Activated naive CD8-positive, alpha-beta T cell treated with anti-CD3 and anti-CD28 coated beads, Interleukin-2, amount 10 ng/mL, durations not matched to agents 7 days and 5 days (primary cell): ENCODE data around the gene NFE2. TPM values are rescaled to one million over a fixed set of nuclear protein-coding genes. Genes with fewer than 3 reads are reported as not detected.

ENCODE experiments used
- ATAC-seq: fragments of 150-1000 bp; cut with Tn5 transposase; one replicate; pipeline ENCODE4 v1.10.0; 2021; ENCODE audit warnings: low read depth, moderate library complexity
- POLR2A ChIA-PET: fragments of 350-600 bp; sonication (Branson Sonifier 250); formaldehyde crosslinking; loops from one replicate; lab custom pipeline; 2021; ENCODE audit warnings: antibody characterized with exemption; lab: Charles Lee
- DNase-seq: peaks from one replicate; pipeline ENCODE4 v3.0.0; 2021
- H3K27ac Mint-ChIP-seq: one replicate; pipeline ENCODE4 v1.8.0; 2022; ENCODE audit warnings: mild to moderate bottlenecking, mixed read lengths
- H3K27me3 Mint-ChIP-seq: one replicate; pipeline ENCODE4 v1.8.0; 2022; ENCODE audit warnings: mild to moderate bottlenecking, moderate library complexity, mixed read lengths
- H3K36me3 Mint-ChIP-seq: one replicate; pipeline ENCODE4 v1.8.0; 2021; ENCODE audit warnings: mild to moderate bottlenecking, mixed read lengths
- H3K4me1 Mint-ChIP-seq: one replicate; pipeline ENCODE4 v1.8.0; 2021; ENCODE audit warnings: mixed read lengths
- H3K4me3 Mint-ChIP-seq: one replicate; pipeline ENCODE4 v1.8.0; 2022; ENCODE audit warnings: mild to moderate bottlenecking, moderate library complexity, mixed read lengths
- H3K9me3 Mint-ChIP-seq: one replicate; pipeline ENCODE4 v1.8.0; 2021; ENCODE audit warnings: mixed read lengths
- total RNA-seq, 2 experiments: library from RNA; stranded (reverse); gene quantifications; one replicate each; pipeline ENCODE4 v1.2.3, GENCODE V29; 2021

The NFE2 gene
- total RNA-seq, result not detected

- Mint-ChIP-seq H3K4me1 (peaks cover 19% of the 10 kb centered on the region), H3K9me3 (no peaks in the 10 kb centered on the region), H3K36me3 (no peaks in the 10 kb centered on the region), H3K27me3 (peaks cover 73% of the 10 kb centered on the region), H3K4me3 (peak within 1 kb of the TSS; percentile 56), H3K27ac (no peak within 1 kb of the TSS)
- POLR2A ChIA-PET, result interaction anchor here (1.0 to 2.0 kb wide), 2 partner anchors 24 to 58 kb away, joined by 4 to 6 read pairs; partner anchors contain the start of gene COPZ1
- ATAC-seq (peak; percentile 72), DNase-seq (peak; percentile 56)
Observed at GRCh38 chr12:54300732-54301427, at the start of gene NFE2. Gene NFE2 (minus strand): TSS chr12:54301015. CDS start chr12:54295248, 5,767 bp downstream.

- no peak overlapping the region for H3K4me3 Mint-ChIP-seq
- H3K27ac Mint-ChIP-seq, result no peak overlapping the region
- peaks cover 15% of the 10 kb centered on the region for H3K4me1 Mint-ChIP-seq
- ATAC-seq, result no peak
- H3K27me3 Mint-ChIP-seq, result no peaks in the 10 kb centered on the region
- POLR2A ChIA-PET, result interaction anchor here (1.1 kb wide), 1 partner anchor 25 kb away, joined by 3 read pairs; the partner anchor contains the start of gene COPZ1
- no peak for DNase-seq
- peaks cover 36% of the 10 kb centered on the region for H3K36me3 Mint-ChIP-seq
- no peaks in the 10 kb centered on the region for H3K9me3 Mint-ChIP-seq
Observed at GRCh38 chr12:54349679-54350078, 48.9 kb upstream of the NFE2 start.

GRCh38 chr12:54349036-54349435 is 48.2 kb upstream of the NFE2 start:
- Mint-ChIP-seq H3K9me3 (no peaks in the 10 kb centered on the region), H3K4me3 (no peak overlapping the region), H3K4me1 (peaks cover 15% of the 10 kb centered on the region), H3K27me3 (no peaks in the 10 kb centered on the region), H3K27ac (no peak overlapping the region), H3K36me3 (peaks cover 36% of the 10 kb centered on the region)
- DNase-seq (no peak), ATAC-seq (no peak)
- POLR2A ChIA-PET, result no interaction called here

GRCh38 chr12:54341378-54342300 is 40.8 kb upstream of the NFE2 start:
- Mint-ChIP-seq H3K4me3 (no peak overlapping the region), H3K27me3 (no peaks in the 10 kb centered on the region), H3K9me3 (no peaks in the 10 kb centered on the region), H3K4me1 (no peaks in the 10 kb centered on the region), H3K36me3 (peaks cover 19% of the 10 kb centered on the region), H3K27ac (peak overlapping the region; percentile 38)
- ATAC-seq, result no peak
- DNase-seq, result no peak
- POLR2A ChIA-PET, result no interaction called here

- Mint-ChIP-seq H3K36me3 (peaks cover 18% of the 10 kb centered on the region), H3K4me1 (peaks cover 2% of the 10 kb centered on the region), H3K4me3 (no peak overlapping the region), H3K9me3 (no peaks in the 10 kb centered on the region), H3K27me3 (no peaks in the 10 kb centered on the region), H3K27ac (no peak overlapping the region)
- ATAC-seq (no peak), DNase-seq (no peak)
- POLR2A ChIA-PET, result no interaction called here
Observed at GRCh38 chr12:54340846-54341245, 40.0 kb upstream of the NFE2 start.

- Mint-ChIP-seq H3K4me3 (no peak overlapping the region), H3K27me3 (no peaks in the 10 kb centered on the region), H3K4me1 (peaks cover 3% of the 10 kb centered on the region), H3K36me3 (peaks cover 13% of the 10 kb centered on the region), H3K9me3 (no peaks in the 10 kb centered on the region), H3K27ac (no peak overlapping the region)
- POLR2A ChIA-PET, result no interaction called here
- ATAC-seq (no peak), DNase-seq (no peak)
Observed at GRCh38 chr12:54338698-54339296, 38.0 kb upstream of the NFE2 start.

GRCh38 chr12:54337854-54338650 is 37.2 kb upstream of the NFE2 start:
- H3K4me3 Mint-ChIP-seq, result no peak overlapping the region
- H3K9me3 Mint-ChIP-seq, result no peaks in the 10 kb centered on the region
- no peak for ATAC-seq
- POLR2A ChIA-PET, result no interaction called here
- no peak overlapping the region for H3K27ac Mint-ChIP-seq
- no peak for DNase-seq
- H3K36me3 Mint-ChIP-seq, result peaks cover 8% of the 10 kb centered on the region
- H3K27me3 Mint-ChIP-seq, result no peaks in the 10 kb centered on the region
- peaks cover 6% of the 10 kb centered on the region for H3K4me1 Mint-ChIP-seq

GRCh38 chr12:54337280-54337842 is 36.5 kb upstream of the NFE2 start:
- POLR2A ChIA-PET, result no interaction called here
- H3K27me3 Mint-ChIP-seq, result no peaks in the 10 kb centered on the region
- no peaks in the 10 kb centered on the region for H3K9me3 Mint-ChIP-seq
- DNase-seq (no peak), ATAC-seq (no peak)
- H3K27ac Mint-ChIP-seq, result no peak overlapping the region
- peaks cover 6% of the 10 kb centered on the region for H3K4me1 Mint-ChIP-seq
- H3K4me3 Mint-ChIP-seq, result no peak overlapping the region
- H3K36me3 Mint-ChIP-seq, result peaks cover 5% of the 10 kb centered on the region

- POLR2A ChIA-PET, result interaction anchor here (0.5 kb wide), 1 partner anchor 11 kb away, joined by 4 read pairs; no protein-coding TSS in a partner anchor
- DNase-seq (no peak), ATAC-seq (no peak)
- no peak overlapping the region for H3K27ac Mint-ChIP-seq
- H3K4me3 Mint-ChIP-seq, result no peak overlapping the region
- H3K4me1 Mint-ChIP-seq, result peaks cover 30% of the 10 kb centered on the region
- H3K9me3 Mint-ChIP-seq, result no peaks in the 10 kb centered on the region
- no peaks in the 10 kb centered on the region for H3K27me3 Mint-ChIP-seq
- H3K36me3 Mint-ChIP-seq, result no peaks in the 10 kb centered on the region
Observed at GRCh38 chr12:54333420-54334034, 32.7 kb upstream of the NFE2 start.

GRCh38 chr12:54331461-54331860 is 30.6 kb upstream of the NFE2 start:
- ATAC-seq, result no peak
- peak overlapping the region; percentile 56 for H3K27ac Mint-ChIP-seq
- no peaks in the 10 kb centered on the region for H3K9me3 Mint-ChIP-seq
- POLR2A ChIA-PET, result no interaction called here
- no peaks in the 10 kb centered on the region for H3K36me3 Mint-ChIP-seq
- peaks cover 38% of the 10 kb centered on the region for H3K4me1 Mint-ChIP-seq
- no peaks in the 10 kb centered on the region for H3K27me3 Mint-ChIP-seq
- no peak for DNase-seq
- H3K4me3 Mint-ChIP-seq, result no peak overlapping the region

- Mint-ChIP-seq H3K27me3 (no peaks in the 10 kb centered on the region), H3K9me3 (no peaks in the 10 kb centered on the region), H3K4me3 (peak overlapping the region; percentile 55), H3K4me1 (peaks cover 39% of the 10 kb centered on the region), H3K36me3 (no peaks in the 10 kb centered on the region), H3K27ac (peak overlapping the region; percentile 68)
- POLR2A ChIA-PET, result no interaction called here
- DNase-seq, result no peak
- ATAC-seq, result no peak
Observed at GRCh38 chr12:54330442-54330841, 29.6 kb upstream of the NFE2 start.

GRCh38 chr12:54329759-54330158 is 28.9 kb upstream of the NFE2 start:
- Mint-ChIP-seq H3K27me3 (no peaks in the 10 kb centered on the region), H3K4me3 (no peak overlapping the region), H3K36me3 (no peaks in the 10 kb centered on the region), H3K4me1 (peaks cover 39% of the 10 kb centered on the region), H3K9me3 (no peaks in the 10 kb centered on the region), H3K27ac (no peak overlapping the region)
- ATAC-seq (no peak), DNase-seq (no peak)
- POLR2A ChIA-PET, result no interaction called here
